NCI-H2196 treated with DMSO at 0.1 percent for 48 hours (cell line): ENCODE data around the gene ADGRA1.
A peak's percentile ranks its signal among the peaks of the same experiment; 100 is the strongest.

Experiments
- DNase-seq: peaks from one replicate; lab custom pipeline; 2025; ENCODE audit not compliant: unreplicated experiment; lab: John Stamatoyannopoulos, UW

Gene ADGRA1

DNA sequence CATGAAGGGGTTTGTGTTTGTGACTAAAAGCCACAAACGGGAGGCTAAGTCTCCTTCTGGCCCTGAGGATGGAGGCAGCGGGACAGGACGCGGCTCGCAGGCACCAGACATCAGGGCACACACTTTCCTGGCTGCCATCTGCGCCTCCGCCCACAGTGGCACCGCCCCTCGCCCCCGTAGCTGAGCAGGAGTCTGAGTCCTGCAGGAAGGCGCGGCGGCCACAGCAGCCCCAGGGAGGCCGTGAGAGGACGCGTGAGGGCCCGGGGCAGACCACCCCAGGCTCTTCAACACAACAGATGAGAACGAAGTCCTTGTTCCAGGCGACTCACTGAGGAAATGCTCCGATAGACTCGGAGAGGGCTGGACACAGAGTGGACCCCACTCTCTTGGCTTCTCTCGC, 6.6 kb downstream of the ADGRA1 start:
- DNase-seq, result no peak

DNA sequence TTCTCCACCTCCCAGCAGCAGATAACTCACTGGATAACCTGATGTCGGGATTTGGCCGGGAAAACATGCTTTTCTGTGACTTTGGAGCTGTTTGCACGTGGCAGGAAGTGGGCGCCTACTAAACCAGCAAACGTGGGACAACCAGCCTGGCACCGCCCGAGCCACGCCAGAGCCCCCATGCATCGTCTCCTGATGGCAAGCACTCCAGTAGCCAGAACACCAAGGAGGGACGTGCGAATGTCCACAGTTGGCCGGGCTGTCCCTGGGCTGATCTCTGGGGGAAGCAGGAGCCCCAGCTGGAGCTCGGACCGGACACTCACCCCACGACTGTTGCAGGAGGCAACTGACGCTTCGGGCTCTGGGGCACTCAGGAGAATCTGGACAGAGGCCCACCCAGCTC, 7.1 kb downstream of the ADGRA1 start:
- no peak for DNase-seq

DNA sequence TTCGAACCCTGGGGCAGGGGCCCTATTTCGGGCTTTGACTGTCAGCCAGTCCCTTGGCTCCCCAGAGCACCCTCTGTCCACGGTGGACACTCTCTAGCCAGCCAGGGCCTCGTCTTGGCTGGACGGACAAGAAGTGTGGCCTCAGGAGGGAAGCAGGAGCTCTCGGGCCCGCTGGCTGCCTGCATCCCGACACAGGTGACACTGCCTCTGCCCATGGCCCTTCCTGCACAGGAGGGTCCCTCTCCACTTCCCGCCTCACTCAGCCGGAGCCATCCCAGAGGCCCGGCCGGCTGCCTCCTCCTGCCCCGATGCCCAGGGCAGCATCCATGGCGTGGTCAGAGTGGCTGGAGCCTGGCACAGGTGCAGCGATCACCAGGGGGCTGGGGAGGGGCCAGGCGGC, 7.9 kb downstream of the ADGRA1 start:
- DNase-seq, result no peak

DNA sequence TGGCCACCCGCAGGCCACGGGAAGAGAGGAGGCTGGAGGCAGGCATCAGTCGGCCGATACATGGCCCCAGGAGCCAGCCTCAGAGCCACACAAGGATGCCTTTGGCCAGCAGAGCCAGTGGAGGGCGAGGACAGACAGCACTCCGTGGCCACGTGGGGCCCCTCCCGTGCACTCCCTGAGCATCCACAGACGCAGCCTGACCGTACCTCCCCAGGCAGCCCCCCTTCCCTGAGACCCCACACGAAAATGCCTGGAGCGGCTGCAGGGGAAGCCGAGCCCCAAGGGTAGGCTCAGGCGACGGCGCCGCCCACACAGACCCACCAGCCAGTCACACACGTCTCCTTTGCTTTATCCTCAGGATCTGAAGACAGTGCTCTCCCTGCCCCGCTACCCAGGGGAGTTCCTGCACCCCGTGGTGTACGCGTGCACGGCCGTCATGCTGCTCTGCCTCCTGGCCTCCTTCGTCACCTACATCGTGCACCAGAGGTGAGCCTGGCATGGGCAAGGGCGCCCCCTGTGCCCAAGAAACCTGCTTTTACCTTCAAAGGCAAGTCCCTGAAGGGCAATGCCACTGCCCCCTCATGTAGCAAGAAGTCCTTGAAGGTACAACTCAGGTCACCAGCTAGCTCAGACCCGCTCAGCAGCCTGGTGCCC, 9.0 kb downstream of the ADGRA1 start:
- no peak for DNase-seq

DNA sequence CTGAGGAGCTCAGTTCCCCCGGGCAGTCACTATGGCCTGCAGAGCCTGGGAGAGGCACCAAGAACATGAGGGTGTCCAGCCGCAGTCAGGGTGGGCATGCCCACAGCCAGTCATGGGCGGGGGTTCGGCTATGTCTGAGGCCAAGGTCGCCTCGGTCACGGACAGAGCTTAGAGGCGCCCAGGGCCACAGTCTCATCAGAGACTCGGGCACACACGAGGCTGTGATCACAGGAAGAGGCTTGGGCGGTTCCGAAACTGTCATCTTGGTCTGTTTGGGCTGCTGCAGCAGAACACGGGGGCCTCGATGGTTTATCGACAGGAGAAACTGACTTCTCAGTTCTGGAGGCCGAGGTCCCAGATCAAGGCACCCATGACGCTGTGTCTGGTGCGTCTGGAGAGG, 9.7 kb downstream of the ADGRA1 start:
- no peak for DNase-seq

DNA sequence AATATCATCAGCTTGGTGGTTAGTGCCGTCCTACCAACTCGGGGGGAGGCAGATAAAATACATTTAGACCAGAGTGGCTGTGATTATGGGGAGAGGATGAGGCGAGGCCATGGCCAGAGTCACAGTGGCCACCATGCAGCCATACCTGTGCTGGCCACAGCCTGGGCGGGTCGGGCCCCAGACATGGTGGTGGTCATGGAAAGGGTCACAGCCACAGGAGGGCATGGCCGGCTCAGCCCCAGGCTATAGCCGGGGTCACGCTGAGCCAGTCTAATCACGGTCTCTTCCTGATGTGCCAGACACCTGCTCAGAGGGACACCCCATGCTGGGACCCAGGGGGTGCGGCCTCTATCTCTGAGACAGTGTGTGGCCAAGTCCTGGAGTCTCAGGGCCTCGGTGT, 10.2 kb downstream of the ADGRA1 start:
- DNase-seq, result no peak

DNA sequence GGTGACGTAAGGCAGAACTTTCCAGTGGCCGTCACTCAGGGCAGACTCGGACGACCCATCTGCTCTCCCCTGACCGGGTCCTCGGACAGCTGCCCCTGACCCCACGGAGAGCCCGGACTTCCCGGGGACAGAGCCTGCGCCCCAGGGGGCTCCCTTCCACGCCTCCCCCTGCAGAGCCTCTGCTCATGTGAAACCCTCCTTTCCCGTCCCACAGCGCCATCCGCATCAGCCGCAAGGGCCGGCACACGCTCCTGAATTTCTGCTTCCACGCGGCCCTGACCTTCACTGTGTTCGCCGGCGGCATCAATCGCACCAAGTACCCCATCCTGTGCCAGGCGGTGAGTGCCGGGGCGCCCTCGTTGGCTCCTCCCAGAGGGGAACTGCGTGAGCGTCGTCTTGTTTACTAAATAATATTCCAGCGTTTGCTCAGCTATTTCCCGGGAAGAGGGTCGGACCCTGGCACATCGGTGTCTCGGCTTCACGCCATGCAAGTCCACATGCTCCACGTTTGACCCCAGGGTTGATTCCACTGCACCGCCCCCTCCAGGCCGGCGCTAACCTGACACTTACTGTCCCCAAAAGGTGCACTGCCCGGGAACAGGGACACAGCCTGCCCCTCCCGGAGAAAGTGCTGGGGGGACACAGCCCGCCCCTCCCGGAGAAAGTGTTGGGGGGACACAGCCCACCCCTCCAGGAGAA, 10.9 kb downstream of the ADGRA1 start:
- no peak for DNase-seq

DNA sequence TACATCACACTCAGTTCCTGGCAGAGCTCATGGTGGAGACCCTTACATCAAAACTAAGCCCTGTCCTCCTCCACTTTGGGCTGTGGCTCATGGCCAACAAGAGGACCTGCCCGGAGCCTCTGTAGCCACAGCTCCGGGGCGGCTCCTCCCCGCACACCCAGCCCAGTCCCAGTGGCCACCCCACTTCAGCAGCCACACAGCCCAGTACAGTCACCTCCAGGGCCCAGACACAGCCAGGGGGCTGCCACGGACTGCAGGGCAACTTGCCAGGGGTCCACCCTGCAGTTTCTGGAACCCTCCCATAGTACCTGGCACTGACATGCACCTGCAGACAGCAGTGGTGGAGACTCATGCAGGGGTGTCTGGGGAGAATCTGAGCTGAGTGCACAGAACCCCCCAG, 11.8 kb downstream of the ADGRA1 start:
- no peak for DNase-seq

DNA sequence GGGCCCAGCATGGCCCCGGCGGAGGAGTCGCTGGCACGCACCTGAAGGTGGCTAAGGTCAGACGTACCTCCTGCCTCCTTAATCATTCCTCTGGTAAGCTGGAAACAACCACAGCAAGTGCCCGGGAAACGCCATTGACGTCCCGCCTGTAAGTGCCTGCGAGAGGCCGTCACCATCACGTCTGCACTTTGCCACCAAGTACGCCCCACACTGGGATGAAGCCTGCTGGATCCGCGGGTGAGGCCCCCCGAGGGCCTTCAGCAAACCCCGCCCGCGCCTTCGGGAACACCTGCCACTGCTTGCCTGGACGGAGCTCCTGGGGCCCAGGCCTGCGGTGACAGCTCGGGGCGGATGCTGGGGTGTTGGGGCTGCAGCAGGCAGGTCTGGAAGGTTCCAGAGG, 12.5 kb downstream of the ADGRA1 start:
- no peak for DNase-seq

DNA sequence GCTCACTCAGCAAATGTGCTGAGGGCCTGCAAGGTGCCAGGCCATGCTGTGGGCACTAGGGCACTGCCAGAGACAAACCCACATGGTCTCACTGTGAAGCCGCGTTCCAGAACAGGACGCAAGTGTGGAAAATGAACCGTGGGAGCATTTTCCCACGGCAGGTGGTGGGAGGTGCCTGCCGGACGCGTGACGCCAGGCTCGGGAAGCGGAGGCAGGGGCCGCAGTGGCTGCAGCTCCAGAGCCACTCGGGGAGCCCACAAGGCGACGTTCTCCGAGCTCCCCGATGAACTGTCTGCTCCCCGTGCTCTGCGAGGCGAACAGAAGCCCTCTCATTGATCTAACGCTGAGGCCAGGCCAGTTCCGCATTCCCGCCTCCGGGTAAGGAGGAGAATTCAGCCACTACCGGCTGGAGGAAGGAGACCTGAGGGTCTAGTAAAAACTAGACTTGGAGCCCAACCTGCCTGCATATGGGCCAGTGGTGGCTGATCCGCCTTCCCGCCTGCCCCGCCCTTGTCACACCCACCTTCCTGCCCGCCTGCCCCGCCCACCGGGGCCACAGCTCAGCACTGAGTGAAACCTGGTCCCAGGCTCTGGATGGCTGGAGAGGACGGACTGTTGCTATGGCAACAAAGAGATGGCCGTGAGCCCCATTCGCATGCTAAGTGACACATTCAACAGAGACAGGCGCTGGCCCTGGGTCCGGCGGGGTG, 13.1 kb downstream of the ADGRA1 start:
- DNase-seq, result peak; percentile 14

DNA sequence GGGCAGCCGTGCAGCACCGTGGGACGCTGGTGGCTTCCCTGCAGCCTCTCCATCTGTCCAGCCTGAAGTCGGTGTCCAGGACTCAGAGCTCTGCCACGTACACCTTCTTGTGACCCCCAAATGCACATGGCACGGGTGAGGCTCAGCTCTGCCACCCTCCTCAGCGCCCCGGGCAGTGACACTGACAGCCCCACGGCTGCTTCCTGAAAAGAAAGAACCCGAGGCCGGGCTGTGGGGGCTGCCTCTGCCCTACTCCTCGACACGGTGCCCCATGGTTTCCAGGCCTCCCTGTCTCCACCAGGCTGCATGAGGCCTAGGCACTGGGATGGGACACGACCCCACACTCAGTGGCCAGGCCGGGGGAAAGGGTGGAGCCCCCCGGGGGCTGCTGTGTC, 13.7 kb downstream of the ADGRA1 start:
- no peak for DNase-seq

DNA sequence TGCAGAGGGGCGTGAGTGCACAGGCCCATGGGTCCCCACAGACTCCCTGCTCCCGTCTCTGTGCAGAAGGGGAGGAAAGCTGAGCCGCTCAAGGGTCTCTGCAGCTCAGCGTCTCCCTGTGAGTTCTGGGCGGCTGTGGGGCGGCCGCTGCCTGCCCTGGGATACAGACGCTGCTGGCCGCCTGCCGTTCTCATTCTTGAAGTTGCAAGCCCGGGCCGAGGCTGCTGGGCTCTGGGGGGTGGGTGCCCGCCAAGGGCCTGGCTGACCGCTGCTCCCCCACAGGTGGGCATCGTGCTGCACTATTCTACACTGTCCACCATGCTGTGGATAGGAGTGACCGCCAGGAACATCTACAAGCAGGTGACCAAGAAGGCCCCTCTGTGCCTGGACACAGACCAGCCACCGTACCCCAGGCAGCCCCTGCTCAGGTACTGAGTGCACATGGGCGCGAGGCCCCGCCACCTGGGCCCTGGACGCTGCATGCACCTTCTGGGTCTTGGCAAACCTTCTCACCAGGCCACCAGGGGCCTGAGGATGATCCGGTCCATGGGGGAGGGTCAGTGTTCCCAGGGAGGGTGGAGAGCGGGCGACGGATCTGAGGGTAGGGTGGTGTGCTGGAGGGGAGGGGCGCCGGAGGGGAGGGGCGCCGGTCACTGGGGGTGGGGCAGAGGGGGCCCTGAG, 14.8 kb downstream of the ADGRA1 start:
- DNase-seq, result no peak

DNA sequence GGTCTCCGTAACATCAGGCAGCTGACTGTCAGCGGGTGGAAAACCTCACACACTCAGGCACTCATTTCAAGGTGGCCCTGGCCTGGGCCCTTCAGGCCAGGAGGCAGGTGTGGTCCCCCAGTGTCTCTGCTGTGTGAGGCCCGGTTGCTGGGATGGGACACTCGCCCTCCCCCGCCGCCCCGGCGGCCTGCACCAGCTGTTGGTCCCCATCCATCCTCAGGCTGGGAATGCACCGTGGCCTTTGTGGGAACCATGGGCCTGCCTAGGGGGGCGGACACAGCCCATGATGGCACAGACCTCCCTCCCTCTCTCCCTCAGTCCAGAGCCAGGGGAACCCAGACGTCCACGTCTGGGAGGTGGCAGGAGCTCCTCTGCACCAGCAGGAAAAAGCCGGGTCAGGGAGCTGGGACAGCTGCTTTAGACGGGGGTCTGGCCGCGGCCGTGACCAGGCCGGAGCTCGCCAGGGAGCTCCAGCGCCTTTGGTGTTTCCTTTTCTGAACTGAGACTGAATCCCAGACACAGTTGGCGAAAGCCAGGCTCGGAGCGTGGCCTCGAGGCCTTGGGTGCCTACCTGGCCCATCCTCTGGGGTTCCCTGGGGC, 15.7 kb downstream of the ADGRA1 start:
- DNase-seq, result no peak

DNA sequence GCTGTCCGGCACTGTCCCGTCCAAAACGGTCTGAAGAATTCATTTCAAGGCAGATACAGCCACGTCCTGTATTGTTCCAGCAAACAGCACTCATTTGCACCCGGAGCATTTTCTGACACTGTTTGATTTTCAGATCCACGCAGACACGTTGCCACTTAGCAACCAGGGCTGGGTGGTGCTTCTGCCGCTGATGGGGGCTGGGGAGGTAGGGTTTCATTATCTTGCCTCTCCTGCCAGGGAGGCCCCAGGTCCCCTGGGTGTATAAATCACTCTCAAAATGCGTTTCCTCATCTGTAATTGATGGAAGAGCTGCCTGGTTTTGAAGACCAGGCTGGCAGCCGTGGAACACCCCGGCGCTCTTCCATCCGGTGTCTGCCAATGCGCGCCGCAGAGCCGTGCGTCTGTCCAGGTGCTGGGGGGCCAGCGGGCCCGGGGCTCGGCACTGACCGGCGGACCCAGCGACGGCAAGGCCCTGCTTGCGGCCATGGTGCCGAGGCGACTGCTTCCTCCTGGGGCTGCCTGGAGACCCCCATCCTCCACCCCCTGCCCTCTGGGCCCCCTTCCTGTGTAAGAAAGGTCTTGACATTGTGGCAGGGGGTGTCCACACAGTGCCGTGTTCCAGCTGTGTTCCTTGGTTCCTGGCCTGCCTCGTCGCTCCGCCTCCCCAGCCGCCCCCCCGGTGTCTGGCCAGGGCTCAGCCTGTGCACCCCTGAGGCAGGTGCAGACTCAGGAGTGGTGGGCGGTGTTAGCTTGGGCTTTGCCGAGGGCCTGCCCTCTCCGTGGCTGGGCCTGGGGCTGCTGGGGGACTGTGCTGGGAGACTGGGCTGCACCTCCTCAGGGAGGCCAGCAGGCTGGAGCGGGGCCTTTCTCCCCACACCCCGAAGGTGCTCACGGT, 16.6 kb downstream of the ADGRA1 start:
- no peak for DNase-seq

DNA sequence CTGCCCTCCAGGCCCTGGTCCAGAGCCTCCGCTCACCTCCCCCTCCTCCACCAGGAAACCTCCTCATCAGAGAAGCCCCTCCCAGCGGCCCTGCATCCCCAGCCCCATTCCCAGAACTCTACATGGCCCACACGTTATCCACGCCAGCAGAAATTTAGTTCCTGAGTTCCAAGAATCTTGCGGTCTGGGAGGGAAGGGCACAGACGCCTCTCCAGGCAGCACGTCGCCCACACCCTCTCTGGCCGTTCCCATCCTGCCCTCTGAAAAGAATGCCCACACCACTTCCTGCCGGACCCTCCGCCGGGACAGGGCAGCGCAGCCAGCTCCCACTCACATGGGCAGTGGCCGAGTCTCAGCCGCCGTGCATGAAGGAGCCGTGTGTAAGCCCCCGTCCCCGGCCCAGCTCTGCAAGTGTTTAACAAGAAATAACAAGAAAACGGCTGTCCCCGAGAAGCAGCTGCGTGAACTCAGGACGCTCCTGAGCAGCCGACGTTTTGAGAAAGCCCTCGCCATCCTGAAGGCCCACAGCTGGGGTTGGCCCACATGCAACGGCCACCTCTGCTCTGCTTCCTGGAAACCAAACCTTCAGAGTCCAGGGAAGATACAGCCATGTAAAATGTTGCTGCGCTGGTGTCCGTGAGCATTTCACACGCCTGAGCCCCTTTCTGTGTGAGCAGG, 17.4 kb downstream of the ADGRA1 start:
- no peak for DNase-seq

DNA sequence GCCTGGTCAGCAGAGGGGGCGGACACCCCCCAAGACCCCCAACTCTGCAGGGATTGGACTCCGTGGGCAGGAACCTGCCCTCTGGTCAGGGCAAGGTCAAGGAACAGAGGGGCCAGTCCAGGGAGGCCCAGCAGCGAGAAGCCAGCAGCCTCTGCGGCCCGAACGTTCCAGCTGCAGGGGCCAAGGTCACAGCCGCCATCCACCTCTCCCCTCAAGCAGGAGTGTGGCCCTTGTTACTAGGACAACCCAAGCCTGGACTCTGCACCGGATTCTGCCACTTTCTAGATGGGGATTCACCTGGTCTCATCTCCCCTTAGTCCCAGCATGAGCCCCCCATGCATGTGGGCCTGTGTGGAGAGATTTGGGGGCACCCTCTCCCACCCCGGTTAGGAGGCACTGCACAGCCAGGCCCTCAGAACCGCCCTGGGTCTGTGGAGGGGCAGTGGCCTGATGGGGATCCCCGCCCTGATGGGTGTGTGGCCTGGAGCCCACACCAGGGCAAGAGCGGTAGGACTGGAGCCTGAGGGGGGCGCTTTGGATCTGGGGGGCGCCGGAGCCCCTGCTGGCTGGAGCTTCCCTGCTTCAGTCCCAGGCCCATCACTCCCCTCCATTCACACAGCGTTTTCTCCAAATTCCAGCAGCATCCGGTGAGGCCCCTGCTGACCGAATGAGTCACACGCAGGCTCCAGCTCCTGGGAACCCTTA, 18.1 kb downstream of the ADGRA1 start:
- no peak for DNase-seq

DNA sequence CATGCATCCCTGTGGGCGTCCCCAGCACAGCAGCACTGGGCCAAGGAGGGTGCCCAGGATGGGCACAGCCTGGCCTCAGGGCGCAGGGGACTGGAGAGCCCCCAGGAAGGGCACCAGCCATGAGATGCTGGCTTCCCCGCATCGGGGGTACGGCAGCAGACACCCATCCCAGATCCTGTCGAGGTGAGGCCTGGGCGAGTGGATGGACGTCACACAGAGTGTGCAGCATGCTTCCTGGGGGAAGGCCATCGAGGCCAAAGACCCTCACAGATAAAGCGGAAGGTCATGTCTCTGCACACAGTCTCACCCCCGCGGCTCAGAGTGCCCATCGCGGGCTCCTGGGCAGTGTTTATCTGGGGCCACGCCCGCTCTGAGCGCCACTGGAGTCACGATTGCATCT, 18.8 kb downstream of the ADGRA1 start:
- no peak for DNase-seq

DNA sequence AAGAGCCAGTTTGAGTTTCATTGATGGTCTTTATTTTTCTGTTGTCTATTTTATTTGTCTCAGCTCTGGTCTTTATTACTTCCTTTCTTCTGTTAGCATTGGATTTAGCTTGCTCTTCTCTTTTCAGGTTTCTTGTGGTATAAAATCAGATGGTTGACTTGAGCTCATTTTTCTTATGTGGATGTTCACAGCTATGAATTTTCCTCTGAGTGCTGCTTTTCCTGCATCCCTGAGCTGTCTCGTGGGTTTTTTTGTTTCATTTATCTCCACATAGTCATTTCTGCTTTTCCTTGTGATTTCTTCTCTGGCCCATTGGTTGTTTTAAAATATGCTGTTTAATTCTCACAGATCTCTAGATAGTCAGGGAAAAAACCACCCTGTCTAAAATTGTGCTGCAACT, 19.7 kb downstream of the ADGRA1 start:
- DNase-seq, result no peak

DNA sequence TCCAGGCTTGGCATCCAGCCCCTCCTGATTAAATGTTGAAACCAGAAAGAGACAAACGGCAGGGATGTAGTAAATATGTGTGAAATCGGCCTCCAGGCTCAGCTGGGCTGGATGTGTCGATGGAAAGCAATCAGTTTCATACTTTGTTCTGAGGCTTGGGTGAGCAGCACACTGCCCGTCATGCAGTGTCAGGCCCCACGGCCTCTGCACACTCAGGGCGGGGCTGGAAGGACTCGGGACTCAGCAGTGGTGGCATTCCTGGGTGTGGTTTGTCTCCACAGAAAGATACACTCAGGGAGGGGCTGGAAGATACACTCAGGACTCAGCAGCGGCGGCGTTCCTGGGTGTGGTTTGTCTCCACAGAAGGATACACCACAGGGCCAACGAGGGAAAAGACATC, 22.0 kb downstream of the ADGRA1 start:
- DNase-seq, result no peak
